ENCODE results near the gene SAC3D1. TPM values are rescaled to one million over a fixed set of nuclear protein-coding genes. Genes with fewer than 3 reads are reported as not detected.
"Not testable (repeated sequence)": the region's sequence is repeated elsewhere in the genome, so short reads cannot be mapped to it uniquely, and the experiment has no call there.

The SAC3D1 gene
- 11.3 and 13.4 TPM in 2 replicates for total RNA-seq

DNA sequence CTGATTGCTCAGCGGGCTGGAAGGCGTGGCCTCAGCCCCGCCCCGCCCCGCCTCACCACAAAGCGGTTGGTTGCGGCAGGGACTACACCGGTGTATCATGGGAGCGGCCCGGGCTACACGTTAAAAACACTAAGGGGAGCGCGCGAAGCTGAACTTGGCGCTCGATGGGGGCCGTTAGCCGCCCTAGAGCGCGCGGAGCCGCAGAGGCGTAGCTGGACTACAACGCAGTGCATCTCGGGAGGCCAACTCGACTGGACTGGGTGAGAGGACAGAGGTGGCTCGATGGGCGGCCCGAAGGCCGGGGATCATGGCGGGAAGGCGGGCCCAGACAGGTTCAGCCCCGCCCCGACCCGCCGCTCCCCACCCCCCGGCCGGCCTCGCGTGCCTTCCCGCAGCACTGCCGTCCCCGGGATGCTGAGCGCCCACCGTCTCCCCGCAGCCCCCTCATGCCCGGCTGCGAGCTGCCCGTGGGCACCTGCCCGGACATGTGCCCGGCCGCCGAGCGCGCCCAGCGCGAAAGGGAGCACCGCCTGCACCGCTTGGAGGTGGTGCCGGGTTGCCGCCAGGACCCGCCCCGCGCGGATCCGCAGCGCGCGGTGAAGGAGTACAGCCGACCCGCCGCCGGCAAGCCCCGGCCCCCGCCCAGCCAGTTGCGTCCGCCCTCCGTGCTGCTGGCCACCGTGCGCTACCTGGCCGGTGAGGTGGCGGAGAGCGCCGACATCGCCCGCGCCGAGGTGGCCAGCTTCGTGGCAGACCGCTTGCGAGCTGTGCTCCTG lies at the start of gene SAC3D1:
Gene SAC3D1 (plus strand): TSS at position 364 of the 776 bp plus-strand sequence. CDS start 83 bp downstream, at position 447.
- DNase-seq (ENCODE audit: low read depth): peak; percentile 86

DNA sequence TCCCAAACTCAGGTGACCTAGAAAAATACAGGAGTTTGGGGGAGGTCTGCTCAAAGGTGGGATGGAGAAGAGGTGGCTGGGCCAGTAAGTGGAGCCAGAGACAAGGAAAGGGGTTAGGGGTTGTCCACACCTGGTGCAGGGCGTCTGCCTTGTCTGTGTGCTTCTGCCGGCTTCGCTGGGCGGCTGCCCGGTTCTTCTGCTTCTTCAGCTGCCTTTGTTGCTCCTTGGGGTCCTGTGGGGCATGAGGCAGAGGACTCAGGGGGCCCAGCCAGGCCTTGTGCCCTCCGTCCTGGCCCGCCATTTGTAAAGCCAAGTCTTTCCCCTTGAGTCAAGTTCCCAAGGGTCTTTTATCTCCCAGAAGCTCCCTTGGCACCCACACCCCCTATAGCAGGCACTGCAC lies 46.7 kb upstream of the SAC3D1 start:
- no peak for DNase-seq (ENCODE audit: low read depth)

DNA sequence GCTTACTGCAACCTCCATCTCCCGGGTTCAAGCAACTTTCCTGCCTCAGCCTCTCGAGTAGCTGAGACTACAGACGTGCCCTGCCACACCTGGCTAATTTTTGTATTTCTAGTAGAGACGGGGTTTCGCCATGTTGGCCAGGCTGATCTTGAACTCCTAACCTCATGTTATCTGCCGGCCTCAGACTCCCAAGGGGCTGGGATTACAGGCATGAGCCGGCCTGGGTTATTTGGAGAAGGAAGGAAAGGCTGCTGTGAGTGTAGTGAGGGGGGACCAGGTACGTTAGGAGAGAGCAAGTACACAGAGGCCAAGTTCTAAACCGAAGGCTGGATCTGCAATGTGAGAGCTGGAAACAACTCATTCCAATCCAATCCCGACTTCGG lies 44.7 kb upstream of the SAC3D1 start:
- DNase-seq (ENCODE audit: low read depth): no peak

DNA sequence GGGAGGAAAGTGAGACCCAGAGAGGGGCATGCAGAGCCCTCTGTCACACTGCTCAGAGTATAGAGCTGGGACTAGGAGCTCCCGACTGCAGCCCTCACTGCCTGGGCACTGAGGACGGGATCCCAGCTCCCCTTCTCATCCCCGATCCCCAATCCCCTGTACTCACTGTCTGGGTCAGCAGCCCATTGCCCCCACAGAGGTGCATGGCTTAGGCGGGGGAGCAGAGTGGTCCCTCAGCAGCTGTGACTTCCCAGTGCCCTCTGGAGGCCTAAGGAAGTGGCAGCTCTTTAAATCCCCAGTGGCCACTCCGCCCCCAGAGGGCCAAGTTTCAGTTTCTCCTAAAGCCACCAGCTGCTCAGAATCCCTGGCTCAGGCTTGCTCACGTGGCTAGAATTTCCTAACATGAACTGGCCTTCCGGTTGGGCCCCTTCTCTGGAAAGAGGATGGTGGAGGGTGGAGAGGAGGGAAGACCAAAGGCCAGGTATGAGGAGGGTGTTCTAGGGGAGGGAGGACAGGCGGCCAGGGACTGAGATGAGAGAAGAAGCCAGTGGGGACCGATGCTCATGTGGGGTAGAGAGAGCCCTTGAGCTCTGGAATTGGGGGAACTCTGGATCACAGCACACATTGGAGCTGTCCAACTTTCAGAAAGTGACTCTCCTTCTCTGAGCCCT lies 44.2 kb upstream of the SAC3D1 start, which contains the start of gene BATF2:
Gene BATF2 (minus strand): TSS at position 262 of the 671 bp plus-strand sequence. CDS start 57 bp downstream, at position 205.
- DNase-seq (ENCODE audit: low read depth): peak; percentile 67

DNA sequence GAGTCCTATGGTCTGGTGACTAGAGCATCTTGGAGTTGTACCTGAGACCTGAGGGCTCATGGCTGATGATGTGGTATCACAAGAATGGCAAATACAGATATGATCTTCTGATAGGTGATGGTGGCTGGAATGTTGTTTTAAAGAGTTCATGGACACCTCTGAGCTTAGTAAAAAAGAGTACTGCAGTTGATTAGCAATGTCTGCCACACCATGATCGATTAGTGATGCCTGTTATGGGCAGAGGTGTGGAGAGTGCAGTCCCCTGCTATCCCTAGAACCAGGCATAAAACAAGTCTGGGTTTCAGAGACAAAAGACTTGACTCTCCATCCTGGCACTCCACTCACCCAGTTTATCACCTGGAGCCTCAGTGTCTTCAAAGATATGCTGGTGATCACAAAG lies 42.9 kb upstream of the SAC3D1 start:
- DNase-seq (ENCODE audit: low read depth): no peak

DNA sequence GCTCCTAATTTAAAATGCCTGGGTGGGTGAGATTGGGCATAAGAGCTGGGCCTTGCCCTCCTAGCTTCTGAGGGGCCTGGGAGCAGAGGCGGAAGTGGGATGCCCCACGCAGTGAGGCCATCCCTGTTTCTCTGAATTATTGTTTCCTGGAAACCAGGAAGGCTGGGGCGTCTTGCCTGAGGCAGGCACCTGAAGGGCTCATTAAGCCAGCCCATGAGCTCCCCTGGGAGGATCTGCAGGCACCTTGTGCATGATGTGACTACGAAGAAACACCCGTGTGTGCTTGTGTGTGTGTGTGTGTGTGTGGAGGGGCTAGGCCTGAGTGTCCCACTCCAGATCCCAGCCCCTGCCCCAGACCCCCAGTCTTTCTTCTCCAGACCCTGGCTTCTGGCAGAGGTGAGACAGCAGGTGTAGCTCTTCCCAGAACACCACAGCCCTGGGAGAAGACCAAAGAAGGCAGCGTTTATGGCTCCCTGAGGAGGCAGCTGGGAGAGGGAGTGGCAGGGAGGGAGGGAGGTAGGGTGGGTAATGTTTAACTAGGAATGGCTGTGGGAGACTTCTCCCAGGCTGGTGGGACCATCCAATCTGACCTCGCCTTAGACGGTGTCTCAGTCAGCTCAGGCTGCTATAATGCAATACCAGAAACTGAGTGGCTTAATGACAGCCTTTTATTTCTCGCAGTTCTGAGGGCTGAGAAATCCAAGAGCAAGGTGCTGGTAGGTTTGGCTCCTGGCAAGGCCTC lies 42.1 kb upstream of the SAC3D1 start:
- DNase-seq (ENCODE audit: low read depth): peak; percentile 78

DNA sequence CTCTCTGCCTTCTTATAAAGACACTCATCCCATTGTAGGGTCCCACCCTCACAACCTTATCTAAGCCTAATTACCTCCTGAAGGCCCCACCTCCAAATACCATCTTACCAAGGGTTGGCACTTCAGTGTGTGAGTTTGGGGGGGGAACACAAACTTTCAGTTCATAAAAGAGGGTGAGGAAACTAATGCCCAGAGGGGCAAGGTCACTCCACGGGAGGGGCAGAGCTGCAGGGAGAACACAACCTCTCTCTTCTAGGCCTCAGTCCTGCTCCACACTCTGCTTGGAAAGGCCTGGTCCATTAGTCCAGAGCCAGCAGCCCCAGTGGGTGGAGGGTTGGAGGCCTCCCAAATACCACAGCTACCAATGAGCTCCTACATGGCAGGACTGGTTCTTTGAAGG lies 41.5 kb upstream of the SAC3D1 start:
- DNase-seq (ENCODE audit: low read depth): no peak

DNA sequence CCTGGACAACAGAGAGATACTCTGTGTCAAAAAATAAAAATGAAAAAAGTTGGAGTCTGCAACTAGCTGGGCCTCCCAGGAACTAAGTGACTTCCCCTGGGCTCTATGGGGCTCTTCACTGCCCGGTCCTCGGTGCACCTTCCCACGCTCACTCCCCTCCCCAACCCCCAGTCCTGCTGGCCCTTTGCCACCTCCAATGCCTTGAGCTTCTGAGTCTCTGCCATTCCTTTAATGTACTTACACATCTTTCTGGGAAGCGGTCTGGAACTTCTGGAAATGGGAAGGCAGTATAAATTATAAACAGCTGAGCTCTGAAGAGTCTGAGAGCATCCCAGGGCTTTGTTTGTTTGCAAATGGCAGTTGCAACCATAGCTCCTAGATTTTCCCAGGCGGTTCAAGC lies 38.3 kb upstream of the SAC3D1 start:
- no peak for DNase-seq (ENCODE audit: low read depth)

DNA sequence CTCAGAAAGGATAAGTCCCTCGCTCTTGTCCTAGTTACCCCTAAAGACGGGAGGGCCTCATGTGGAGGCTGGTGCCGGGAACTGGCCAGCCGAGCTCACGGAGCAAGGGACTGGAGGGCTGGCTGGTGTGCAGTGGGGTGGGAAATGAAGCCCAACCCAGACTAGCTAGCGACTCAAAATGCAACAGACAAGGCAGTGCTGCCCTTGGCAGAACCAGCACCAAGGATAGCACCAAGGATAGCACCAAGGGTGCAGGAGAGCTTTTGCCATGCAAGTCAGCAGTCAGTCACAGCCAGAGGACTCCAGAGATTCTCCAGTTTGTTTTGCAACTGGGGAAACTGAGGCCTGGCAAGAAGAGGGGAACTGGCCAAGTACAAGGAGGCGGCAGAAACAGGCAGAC lies 37.7 kb upstream of the SAC3D1 start:
- peak; percentile 37 for DNase-seq (ENCODE audit: low read depth)

DNA sequence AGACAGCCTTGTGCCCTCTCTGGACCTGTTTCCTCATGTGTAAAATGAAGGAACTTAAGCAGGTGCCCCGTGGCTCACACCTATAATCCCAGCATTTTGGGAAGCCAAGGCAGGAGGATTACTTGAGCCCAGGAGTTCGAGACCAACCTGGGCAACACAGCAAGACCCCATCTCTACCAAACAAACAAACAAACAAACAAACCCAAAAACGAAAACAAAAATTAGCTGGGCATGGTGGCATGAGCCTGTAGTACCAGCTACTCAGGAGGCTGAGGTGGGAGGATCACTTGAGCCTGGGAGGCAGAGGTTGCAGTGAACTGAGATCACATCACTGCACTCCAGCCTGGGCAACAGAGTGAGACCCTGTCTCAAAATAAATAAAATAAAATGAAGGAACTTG lies 37.0 kb upstream of the SAC3D1 start:
- DNase-seq (ENCODE audit: low read depth): not testable (repeated sequence)

DNA sequence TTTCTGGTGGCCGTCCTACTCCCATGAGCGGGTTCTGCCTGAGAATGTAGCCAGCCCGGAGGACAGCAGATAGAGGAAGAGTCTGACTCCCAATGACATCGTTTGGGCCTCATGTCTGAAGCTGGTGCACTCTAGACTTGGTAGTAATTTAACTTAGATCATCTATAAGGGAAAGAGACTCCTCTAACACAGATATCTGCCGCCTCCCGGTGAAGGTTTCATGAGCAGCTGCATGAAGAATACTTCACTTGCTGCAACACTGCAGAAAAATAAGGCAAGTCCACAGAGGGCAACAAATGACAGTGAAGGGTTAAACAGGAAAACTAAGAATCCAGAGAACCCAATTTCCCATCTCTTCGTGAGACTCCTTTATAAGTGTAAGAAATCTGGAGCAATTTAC lies 33.0 kb upstream of the SAC3D1 start:
- no peak for DNase-seq (ENCODE audit: low read depth)

DNA sequence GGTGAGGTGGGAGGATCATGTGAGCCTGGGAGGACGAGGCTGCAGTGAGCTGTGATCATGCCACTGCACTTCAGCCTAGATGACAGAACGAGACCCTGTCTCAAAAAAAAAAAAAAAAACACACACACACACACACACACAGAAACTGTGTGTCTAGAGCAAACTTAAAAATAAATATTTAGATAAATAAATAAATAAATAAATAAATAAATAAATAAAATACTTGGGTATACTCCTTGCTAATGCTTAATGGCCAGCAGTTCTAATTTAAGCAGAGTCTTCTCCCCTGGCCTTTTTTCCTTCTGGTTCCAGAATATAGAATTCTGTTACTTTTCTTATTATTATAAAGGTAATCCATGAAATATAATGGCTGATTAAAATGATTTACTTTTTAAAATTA lies 32.1 kb upstream of the SAC3D1 start:
- no peak for DNase-seq (ENCODE audit: low read depth)

DNA sequence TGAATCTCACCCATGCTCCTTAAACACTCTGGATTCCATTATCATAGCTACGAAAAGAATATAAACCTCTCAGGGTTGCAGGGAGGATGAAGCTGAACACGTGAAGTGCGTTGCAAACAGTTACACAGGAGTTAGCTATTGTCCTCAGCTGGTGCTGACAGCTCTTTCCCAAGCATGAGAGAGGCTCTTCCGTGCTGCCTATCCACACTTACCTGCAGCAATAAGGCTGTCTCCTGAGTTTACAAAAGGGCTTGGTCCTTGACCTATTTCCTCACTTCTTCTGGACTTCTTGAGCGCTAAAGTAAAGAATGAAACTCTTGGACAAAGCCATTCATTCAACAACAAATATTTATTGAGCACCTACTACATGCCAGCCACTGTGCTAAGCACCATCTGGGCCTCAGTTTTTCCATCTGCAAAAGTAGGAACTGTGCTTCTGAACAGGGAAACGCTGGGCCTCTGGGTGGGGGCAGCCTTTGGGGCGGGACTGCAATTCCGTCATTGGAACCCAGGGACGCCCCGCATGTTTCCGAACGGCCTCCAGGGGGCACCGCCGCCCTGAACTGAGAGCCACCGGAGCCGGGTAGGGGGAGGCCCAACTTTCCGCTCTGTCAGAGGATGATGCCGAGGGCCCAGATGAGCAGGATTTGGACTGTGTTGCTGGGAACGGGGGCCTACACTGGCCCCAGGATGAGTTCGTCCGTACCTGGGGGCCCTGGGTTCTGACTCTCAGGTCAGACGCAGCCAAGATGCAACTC lies 27.7 kb upstream of the SAC3D1 start:
- peak; percentile 59 for DNase-seq (ENCODE audit: low read depth)

DNA sequence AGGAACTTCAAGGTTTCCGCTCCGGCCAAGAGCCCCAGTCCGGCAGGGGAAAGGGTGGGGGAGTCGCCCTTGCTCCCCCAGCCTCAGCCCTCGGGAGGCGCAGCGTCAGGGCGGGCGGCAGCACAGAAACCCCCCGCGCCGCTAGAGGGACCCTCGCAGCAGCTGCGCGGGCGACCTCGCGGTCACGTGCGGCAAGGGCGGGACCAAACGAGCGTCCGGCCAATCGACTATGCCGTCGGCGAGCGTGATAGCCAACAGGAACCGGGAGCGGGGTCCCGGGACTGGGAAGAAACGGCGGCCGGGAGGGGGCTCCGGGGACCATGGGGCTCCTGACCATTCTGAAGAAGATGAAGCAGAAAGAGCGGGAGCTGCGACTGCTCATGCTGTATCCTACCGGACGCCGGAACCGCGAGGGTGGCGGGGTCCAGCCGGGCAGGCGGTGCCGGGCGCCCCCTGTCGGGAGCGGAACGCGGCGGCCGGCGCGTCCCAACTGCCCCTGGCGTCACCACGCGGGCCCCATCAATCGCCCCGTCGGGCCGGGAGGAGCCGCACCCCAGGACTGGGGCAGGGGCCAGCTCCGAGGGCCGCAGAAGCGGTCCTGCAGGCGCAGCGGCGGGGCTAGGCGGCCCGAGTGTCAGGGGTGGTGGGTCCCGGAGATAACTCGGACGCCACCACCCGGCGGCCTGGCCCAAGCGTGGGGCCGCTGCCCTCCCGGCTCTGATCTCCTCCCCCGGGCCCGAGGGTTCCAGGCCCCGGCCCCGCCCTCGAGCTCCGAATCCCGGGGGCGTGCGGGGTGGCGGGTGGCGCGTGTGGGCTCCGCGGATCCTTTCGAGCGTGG lies 26.9 kb upstream of the SAC3D1 start, which contains the start of gene ARL2:
Gene ARL2 (plus strand): TSS at position 273 of the 838 bp plus-strand sequence. CDS start 48 bp downstream, at position 321.
- DNase-seq (ENCODE audit: low read depth): peak; percentile 68

DNA sequence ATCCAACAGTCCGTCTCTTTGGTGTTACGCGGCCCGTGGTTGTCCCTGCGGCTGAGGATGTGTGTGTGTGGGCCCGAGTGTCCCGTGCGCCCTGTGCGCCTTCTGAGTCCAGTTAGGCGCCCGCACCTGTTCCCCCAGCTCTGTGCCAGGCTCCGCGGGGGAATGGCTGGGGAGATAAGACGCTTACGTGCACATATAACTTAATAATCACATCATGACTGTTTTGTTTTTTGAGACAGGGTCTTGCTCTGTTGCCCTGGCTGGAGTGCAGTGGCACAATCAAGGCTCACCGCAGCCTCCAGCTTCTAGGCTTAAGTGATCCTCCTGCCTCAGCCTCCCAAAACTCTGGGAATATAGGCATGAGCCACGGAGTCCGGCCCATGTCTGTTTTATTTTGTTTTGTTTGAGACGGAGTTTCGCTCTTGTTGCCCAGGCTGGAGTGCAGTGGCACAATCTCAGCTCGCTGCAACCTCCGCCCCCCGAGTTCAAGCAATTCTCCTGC lies 26.2 kb upstream of the SAC3D1 start:
- DNase-seq (ENCODE audit: low read depth): no peak

DNA sequence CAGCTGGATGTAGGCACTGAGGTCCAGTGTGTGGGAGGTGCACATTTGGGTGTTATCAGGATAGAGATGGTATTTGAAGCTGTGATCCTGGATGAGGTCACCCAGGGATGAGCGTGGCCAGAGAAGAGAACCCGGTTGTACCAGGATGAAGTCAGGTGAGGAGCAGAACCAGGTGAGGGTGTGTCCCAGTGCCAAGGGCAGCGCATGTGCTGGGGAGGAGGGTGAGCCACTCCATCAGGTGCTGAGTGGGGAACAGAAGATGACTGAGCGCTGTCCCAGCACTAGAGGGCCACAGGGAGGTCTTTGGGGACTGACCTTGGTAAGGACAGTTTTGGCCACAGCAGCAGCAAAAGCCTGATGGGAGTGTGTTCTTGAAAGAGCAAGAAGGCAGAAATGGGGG lies 24.3 kb upstream of the SAC3D1 start:
- DNase-seq (ENCODE audit: low read depth): no peak

DNA sequence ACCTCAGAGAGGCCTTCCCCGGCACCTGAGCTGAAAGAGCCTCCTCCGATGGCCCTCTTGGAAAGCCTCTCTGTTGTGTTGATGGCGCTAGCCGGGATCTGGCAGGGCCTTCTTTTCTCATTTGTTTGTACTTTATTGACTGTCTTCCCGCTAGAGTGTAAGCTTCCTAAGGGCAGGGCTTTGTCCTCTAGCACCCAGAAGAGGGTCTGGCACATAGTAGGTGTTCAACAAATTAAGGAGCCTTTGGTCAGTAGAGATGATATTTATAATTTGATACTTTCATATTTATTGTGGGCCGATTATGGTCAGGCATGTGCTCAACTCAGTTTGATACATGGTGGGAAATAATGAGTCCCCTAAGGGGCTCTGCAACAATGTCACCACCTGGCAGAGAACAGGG lies 23.1 kb upstream of the SAC3D1 start:
- no peak for DNase-seq (ENCODE audit: low read depth)

DNA sequence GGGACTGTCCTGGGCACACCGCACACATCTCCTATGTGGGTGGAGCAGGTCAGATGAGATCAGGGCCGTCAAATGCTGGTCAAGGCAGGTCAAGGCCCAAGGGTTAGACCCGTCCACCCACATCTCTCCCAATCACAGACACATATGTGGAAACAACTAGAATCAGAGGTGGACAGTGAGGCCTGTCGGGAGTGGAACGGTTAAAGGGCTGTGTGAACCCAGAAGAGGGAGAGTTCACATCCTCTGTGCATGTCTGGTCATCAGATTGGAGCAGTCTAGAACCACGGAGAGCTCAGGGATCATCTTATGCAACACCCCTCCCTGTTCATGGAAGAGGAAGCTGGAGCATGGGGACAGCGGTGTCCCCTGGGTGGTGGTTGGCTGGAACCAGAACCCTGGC lies 21.2 kb upstream of the SAC3D1 start:
- DNase-seq (ENCODE audit: low read depth): no peak

DNA sequence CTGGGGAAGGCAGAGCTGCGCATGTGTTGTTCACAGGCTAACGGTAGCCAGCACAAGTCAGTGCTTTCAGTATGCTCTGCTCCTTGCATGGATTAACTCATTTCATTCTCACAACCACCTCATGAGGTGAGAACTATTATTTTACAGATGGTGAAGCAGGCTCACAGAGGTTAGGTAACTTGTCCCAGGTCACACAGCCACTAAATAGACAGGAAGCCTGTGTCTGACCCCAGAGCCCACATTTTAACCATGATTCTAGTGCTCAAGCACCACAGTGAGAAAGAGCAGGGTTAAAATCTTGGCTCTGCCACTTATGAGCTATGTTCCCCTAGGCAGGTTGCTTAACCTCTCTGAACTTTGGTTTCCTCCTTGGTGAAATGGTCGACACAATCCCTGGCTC lies 20.0 kb upstream of the SAC3D1 start:
- DNase-seq (ENCODE audit: low read depth): no peak

DNA sequence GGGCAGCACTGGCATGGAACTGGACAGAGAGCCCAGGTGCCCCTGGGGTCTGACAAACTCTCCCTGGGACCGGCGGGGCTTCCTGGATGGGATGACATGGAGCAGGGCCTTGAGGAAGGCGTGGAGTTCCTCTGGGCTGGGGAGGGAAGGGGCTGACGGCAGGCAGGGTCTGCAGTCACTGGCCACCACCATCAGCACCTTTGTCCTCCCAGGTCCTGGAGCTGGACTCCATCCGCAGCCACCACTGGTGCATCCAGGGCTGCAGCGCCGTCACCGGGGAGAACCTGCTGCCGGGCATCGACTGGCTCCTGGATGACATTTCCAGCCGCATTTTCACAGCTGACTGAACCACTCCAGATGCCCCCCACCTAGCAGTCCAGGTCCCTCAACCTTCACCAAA lies 19.5 kb upstream of the SAC3D1 start:
- no peak for DNase-seq (ENCODE audit: low read depth)

DNA sequence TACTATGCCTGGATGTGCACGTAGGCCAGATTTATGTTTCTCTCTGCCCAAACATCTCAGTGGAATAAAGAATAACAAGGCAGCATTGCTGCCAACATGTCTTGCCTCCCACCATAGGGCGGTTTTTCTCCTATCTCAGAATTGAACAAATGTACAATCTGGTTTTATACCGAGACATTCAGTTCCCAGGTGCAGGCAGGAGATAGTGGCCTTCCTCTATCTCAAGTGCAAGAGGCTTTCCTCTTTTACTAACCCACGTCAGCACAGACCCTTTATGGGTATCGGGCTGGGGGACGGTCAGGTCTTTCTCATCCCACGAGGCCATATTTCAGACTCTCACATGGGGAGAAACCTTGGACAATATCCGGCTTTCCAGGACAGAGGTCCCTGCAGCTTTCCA lies 17.5 kb upstream of the SAC3D1 start:
- not testable (repeated sequence) for DNase-seq (ENCODE audit: low read depth)
